IMR-90 (cell line): ENCODE data around the gene QKI. TPM values are rescaled to one million over a fixed set of nuclear protein-coding genes. Genes with fewer than 3 reads are reported as not detected.

ENCODE experiments used
- ATAC-seq: fragments of 200-7000 bp; cut with Tn5 transposase; 2 replicates; pipeline ENCODE4 v1.9.1; 2020; ENCODE audit warnings: low read depth, mild to moderate bottlenecking, moderate library complexity
- BruUV-seq: library from RNA; stranded (reverse); fragments of 400-500 nt; replicated peaks from 2 replicates; lab custom pipeline; 2021; lab: Mats Ljungman, UMichigan
- CTCF ChIA-PET: fragments of 300-600 bp; formaldehyde crosslinking; extraction: SDS; loops from one replicate; lab custom pipeline; 2021; ENCODE audit warnings: antibody characterized with exemption; lab: Yijun Ruan, JAX
- POLR2A ChIA-PET: fragments of 300-600 bp; sonication (Branson Sonifier 250); formaldehyde crosslinking; loops from one replicate; lab custom pipeline; 2022; ENCODE audit warnings: antibody characterized with exemption; ENCODE audit not compliant: unreplicated experiment; lab: Charles Lee
- DNase-seq: peaks from one replicate; pipeline ENCODE4 v3.0.0; 2013
- H2AFZ ChIP-seq: replicated peaks from 2 replicates; pipeline ENCODE3; 2013; ENCODE audit warnings: low read length, mild to moderate bottlenecking; ENCODE audit not compliant: poor library complexity
- H2AK5ac ChIP-seq: 2 replicates; pipeline ENCODE4 v1.6.1; 2013; ENCODE audit warnings: low read depth, low read length, inconsistent platforms
- H2AK9ac ChIP-seq: replicated peaks from 2 replicates; pipeline ENCODE3; 2013; ENCODE audit warnings: mild to moderate bottlenecking, low read depth, low read length, moderate library complexity; ENCODE audit not compliant: poor library complexity
- H2BK120ac ChIP-seq: 2 replicates; pipeline ENCODE4 v1.6.1; 2013; ENCODE audit warnings: low read depth, low read length, inconsistent platforms
- H2BK15ac ChIP-seq: 3 replicates; pipeline ENCODE4 v1.6.1; 2013; ENCODE audit warnings: low read depth, low read length, inconsistent platforms
- H2BK20ac ChIP-seq: 2 replicates; pipeline ENCODE4 v1.6.1; 2013; ENCODE audit warnings: low read depth, mild to moderate bottlenecking, inconsistent platforms, low read length, moderate library complexity
- H2BK5ac ChIP-seq: 2 replicates; pipeline ENCODE4 v1.6.1; 2013; ENCODE audit warnings: mild to moderate bottlenecking, low read depth, low read length, inconsistent platforms; ENCODE audit not compliant: poor library complexity, severe bottlenecking
- H3K14ac ChIP-seq: replicated peaks from 2 replicates; pipeline ENCODE4 v1.6.1; 2013; ENCODE audit warnings: low read depth, low read length, inconsistent platforms
- H3K18ac ChIP-seq: 2 replicates; pipeline ENCODE4 v1.6.1; 2013; ENCODE audit warnings: low read depth, low read length, control low read depth
- H3K23ac ChIP-seq: 2 replicates; pipeline ENCODE4 v1.6.1; 2013; ENCODE audit warnings: low read depth, low read length, inconsistent platforms
- H3K27ac ChIP-seq: 2 replicates; pipeline ENCODE4 v1.5.1; 2013; ENCODE audit warnings: mild to moderate bottlenecking, control low read depth, low read length; ENCODE audit not compliant: insufficient read depth
- H3K27me3 ChIP-seq: 2 replicates; pipeline ENCODE4 v1.6.1; 2013; ENCODE audit warnings: low read length; ENCODE audit not compliant: control insufficient read depth, insufficient read depth
- H3K36me3 ChIP-seq: 2 replicates; pipeline ENCODE4 v1.6.1; 2013; ENCODE audit warnings: low read length, mixed read lengths; ENCODE audit not compliant: control insufficient read depth, insufficient read depth
- H3K4ac ChIP-seq: 2 replicates; pipeline ENCODE4 v1.6.1; 2013; ENCODE audit warnings: low read depth, low read length, inconsistent platforms
- H3K4me1 ChIP-seq: 2 replicates; pipeline ENCODE4 v1.6.1; 2013; ENCODE audit warnings: low read length, mixed read lengths; ENCODE audit not compliant: control insufficient read depth, insufficient read depth
- H3K4me2 ChIP-seq: 2 replicates; pipeline ENCODE4 v1.6.1; 2013; ENCODE audit warnings: low read depth, mild to moderate bottlenecking, control low read depth, low read length, moderate library complexity
- H3K4me3 ChIP-seq: 2 replicates; pipeline ENCODE4 v1.5.1; 2013; ENCODE audit warnings: low read depth, mild to moderate bottlenecking, control low read depth, low read length, moderate library complexity; ENCODE audit not compliant: insufficient read depth
- H3K56ac ChIP-seq: 2 replicates; pipeline ENCODE4 v1.6.1; 2013; ENCODE audit warnings: low read length, inconsistent platforms; ENCODE audit not compliant: insufficient read depth; ENCODE audit errors: extremely low read depth
- H3K79me1 ChIP-seq, 2 experiments: 2 replicates each; pipeline ENCODE4 v1.6.1; 2013; ENCODE audit warnings: low read length in 2 of 2, inconsistent platforms in 1 of 2, low read depth in 1 of 2
- H3K9ac ChIP-seq: 2 replicates; pipeline ENCODE4 v1.6.1; 2013; ENCODE audit warnings: low read depth, low read length, control low read depth
- H3K9me1 ChIP-seq: 2 replicates; pipeline ENCODE4 v1.6.1; 2013; ENCODE audit warnings: low read length, inconsistent platforms; ENCODE audit not compliant: insufficient read depth
- H3K9me3 ChIP-seq: 2 replicates; pipeline ENCODE4 v1.6.1; 2013; ENCODE audit warnings: low read length; ENCODE audit not compliant: control insufficient read depth, insufficient read depth
- H4K20me1 ChIP-seq: 2 replicates; pipeline ENCODE4 v1.6.1; 2013; ENCODE audit warnings: low read length, inconsistent platforms; ENCODE audit not compliant: insufficient read depth
- H4K5ac ChIP-seq: 2 replicates; pipeline ENCODE4 v1.6.1; 2013; ENCODE audit warnings: mild to moderate bottlenecking, low read depth, low read length, control low read depth
- H4K8ac ChIP-seq, 2 experiments: 2 replicates each; pipeline ENCODE4 v1.6.1; 2013; ENCODE audit warnings: low read depth in 2 of 2, low read length in 2 of 2, control low read depth in 1 of 2, inconsistent platforms in 1 of 2
- H4K91ac ChIP-seq: 2 replicates; pipeline ENCODE4 v1.6.1; 2013; ENCODE audit warnings: low read depth, low read length, inconsistent platforms; ENCODE audit not compliant: insufficient read depth
- CEBPB ChIP-seq: IDR thresholded peaks from 2 replicates; pipeline ENCODE4 v1.6.1; 2012; ENCODE audit warnings: low read depth, low read length, improper control_type of control experiment
- FOS ChIP-seq: fragments of 150-350 bp; IDR thresholded peaks from 2 replicates; pipeline ENCODE4 v1.6.1; 2016; ENCODE audit warnings: low read depth, low read length
- MAFK ChIP-seq: IDR thresholded peaks from 2 replicates; pipeline ENCODE4 v1.6.1; 2012; ENCODE audit warnings: low read depth, low read length, improper control_type of control experiment
- RAD21 ChIP-seq: IDR thresholded peaks from 2 replicates; pipeline ENCODE4 v1.6.1; 2012; ENCODE audit warnings: low read length, improper control_type of control experiment
- WGBS, 2 experiments: methylation state at CpG; one replicate each; pipeline versions ENCODE4 v1.1.5 to v1.1.7; 2013; ENCODE audit warnings: missing lambda C conversion rate in 2 of 2; ENCODE audit not compliant: insufficient read length in 1 of 2; ENCODE audit errors: extremely low coverage in 2 of 2; 5-methylcytosine and 5-hydroxymethylcytosine counted together
- dilution Hi-C: fragments of 300-500 bp; cut with HindIII; formaldehyde crosslinking; loops from one replicate; pipeline ENCODE4 v1.14.3; 2018; ENCODE audit warnings: low sequenced_read_pairs; ENCODE audit not compliant: unreplicated experiment
- in situ Hi-C: fragments of 300-500 bp; cut with MboI; formaldehyde crosslinking; loops from 3 replicates; pipeline ENCODE4 v1.14.3; 2019; ENCODE audit warnings: low sequenced_read_pairs, inconsistent platforms, mixed read lengths
- intact Hi-C: fragments of 100-400 bp; cut with micrococcal nuclease; formaldehyde crosslinking; loops from 2 replicates; pipeline ENCODE4 v1.10.0; 2022
- polyA plus RNA-seq, 3 experiments: library from polyadenylated mRNA; depleted of rRNA; stranded (reverse); fragments of >200 nt; gene quantifications; 2 replicates each; pipeline ENCODE4 v1.2.3, GENCODE V29; 2012; ENCODE audit warnings: low replicate concordance in 1 of 3
- total RNA-seq: library from RNA; depleted of rRNA; stranded (reverse); fragments of >200 nt; gene quantifications from 2 replicates; pipeline ENCODE4 v1.2.3, GENCODE V29; 2012
- TF ChIP-seq, protein P1 (sequence below): fragments of 150-350 bp; IDR thresholded peaks from 2 replicates; pipeline ENCODE4 v1.6.1; 2016; ENCODE audit warnings: low read depth, mild to moderate bottlenecking, low read length, moderate library complexity, borderline replicate concordance

QKI gene
- total and polyA plus RNA-seq, 2 of the 4 experiments (the other 2 are of a cell fraction) = 112 to 232 TPM

- Histone ChIP-seq H3K9me1 (no peaks in the 10 kb centered on the region), H3K18ac (no peak overlapping the region), H3K4ac (no peak overlapping the region), H3K27me3 (no peaks in the 10 kb centered on the region), H4K8ac (no peak overlapping the region), H2AK5ac (no peak overlapping the region), H3K14ac (no peak overlapping the region), H2AFZ (no peak overlapping the region), H3K4me3 (no peak overlapping the region), H3K23ac (no peak overlapping the region), H3K9ac (no peak overlapping the region), H3K36me3 (peaks cover 9% of the 10 kb centered on the region), H3K4me2 (no peak overlapping the region), H3K4me1 (no peaks in the 10 kb centered on the region), H2AK9ac (no peak overlapping the region), H3K79me1 (peaks cover 15 to 37% of the 10 kb centered on the region in 2 experiments), H4K5ac (no peak overlapping the region), H2BK20ac (no peak overlapping the region), H3K9me3 (no peaks in the 10 kb centered on the region), H2BK5ac (no peak overlapping the region), H4K91ac (no peak overlapping the region), H2BK120ac (no peak overlapping the region), H3K27ac (no peak overlapping the region), H4K20me1 (no peaks in the 10 kb centered on the region), H2BK15ac (no peak overlapping the region), H3K56ac (no peak overlapping the region)
- ChIA-PET POLR2A (no interaction called here), CTCF (no interaction called here)
- WGBS, 2 experiments = 100% methylated on average over 2 of the region's 3 CpGs; no CpG with 5 or more reads in 1 of the 2 experiments
- intact Hi-C loops = no loop called here
- in situ Hi-C loops = no loop called here
- BruUV-seq = no TSS peak
- no peak for DNase-seq
- no peak for ATAC-seq
- dilution Hi-C loops = no loop called here
- TF ChIP-seq, protein P1, sequence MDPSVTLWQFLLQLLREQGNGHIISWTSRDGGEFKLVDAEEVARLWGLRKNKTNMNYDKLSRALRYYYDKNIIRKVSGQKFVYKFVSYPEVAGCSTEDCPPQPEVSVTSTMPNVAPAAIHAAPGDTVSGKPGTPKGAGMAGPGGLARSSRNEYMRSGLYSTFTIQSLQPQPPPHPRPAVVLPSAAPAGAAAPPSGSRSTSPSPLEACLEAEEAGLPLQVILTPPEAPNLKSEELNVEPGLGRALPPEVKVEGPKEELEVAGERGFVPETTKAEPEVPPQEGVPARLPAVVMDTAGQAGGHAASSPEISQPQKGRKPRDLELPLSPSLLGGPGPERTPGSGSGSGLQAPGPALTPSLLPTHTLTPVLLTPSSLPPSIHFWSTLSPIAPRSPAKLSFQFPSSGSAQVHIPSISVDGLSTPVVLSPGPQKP = no peak
- TF ChIP-seq CEBPB = no peak
- TF ChIP-seq FOS = no peak
- TF ChIP-seq MAFK = no peak
- TF ChIP-seq RAD21 = no peak
These were observed 150.0 kb downstream of the QKI start for GRCh38 chr6:163564534-163564933.
